NCI-H446 (cell line): ENCODE data around the gene ANKRD36C.
"Not testable (repeated sequence)": the region's sequence is repeated elsewhere in the genome, so short reads cannot be mapped to it uniquely, and the experiment has no call there.

Experiments
- DNase-seq, 2 experiments: peaks; one replicate each; lab custom pipeline; 2025; lab: John Stamatoyannopoulos, UW

The ANKRD36C gene

DNA sequence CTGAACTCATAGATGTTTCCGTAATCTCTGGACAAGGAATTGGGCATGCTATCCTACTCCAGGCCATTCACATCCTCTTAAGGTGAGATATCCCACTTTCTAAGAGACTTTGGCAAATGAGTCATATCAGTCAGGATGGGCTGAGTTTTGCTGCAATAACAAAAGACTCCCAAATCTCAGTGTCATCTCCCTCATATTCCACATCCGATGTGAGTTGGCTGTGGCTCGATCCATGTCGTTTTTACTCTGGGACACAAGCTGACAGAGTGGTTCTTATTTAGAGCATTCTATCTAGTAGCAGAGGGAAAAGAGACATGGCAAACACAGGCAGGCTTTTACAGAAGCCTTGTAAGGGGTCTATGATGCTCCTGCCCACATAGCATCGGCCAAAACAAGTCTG is 14.6 kb upstream of the ANKRD36C start:
- not testable (repeated sequence) for DNase-seq

- not testable (repeated sequence) for DNase-seq
These were observed 1.1 kb upstream of the ANKRD36C start for GRCh38 chr2:95992520-95993272.

GRCh38 chr2:95992102-95992501 is 478 bp upstream of the ANKRD36C start:
- DNase-seq, result not testable (repeated sequence)

- DNase-seq, result not testable (repeated sequence)
These were observed 740 bp downstream of the ANKRD36C start for GRCh38 chr2:95990884-95991283.

DNA sequence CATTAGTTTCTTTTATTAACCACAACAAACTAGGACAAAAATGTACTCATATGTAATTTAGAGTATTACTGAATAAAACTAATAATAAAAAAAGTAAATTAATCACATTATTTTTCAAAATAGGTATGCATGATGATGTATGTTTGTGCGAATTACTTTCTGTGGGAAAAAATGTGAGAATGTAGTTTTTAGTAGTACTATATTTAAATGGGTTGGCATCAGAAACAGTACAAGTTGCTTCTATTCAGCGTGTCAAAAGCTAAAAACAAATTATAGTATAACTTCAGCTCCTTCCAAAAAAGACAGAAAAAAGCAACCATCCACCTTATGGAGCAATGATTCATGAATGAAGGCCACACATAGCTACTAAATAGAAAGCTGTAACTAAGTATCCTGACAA is 40.0 kb downstream of the ANKRD36C start:
- DNase-seq, result not testable (repeated sequence)

DNA sequence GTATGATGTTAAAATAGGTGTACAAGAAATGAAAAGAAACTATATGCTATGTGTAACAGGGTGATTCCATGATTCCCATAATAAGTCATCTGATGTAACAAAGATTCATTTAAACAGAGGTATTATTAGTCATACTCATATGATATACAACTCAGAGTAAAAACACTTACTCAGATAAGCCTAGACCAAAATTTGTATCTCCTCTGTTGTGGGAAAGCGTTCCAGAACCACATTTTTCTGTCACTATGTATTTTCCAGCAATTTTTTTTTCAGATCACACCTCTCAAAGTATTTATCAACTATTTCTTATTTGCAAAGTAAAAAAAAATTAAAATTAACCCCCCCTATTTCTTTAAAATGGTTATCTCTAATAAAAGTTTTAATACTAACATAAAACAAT is 43.6 kb downstream of the ANKRD36C start:
- not testable (repeated sequence) for DNase-seq

GRCh38 chr2:95939947-95940346 is 51.7 kb downstream of the ANKRD36C start:
- not testable (repeated sequence) for DNase-seq

DNA sequence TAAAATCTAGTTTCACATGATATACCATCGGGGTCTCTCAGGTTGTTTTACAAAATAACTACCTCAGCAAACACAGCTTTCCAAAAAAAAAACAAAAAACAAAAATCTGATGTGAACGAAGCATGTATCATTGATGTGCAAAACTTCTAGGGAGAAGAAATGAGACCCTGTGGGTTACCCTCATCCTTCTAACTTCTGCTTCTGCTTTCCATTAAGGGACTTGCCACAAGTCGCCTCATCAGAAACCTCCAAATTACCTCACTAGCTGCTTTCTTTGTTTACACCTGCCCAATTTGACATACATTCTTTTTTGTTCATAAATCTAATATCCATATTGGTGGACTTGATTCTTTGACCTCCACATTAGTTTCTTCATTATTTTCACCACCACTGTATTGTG is 60.9 kb downstream of the ANKRD36C start:
- DNase-seq, result not testable (repeated sequence)

- not testable (repeated sequence) for DNase-seq
These were observed 74.6 kb downstream of the ANKRD36C start for GRCh38 chr2:95917007-95917406.

DNA sequence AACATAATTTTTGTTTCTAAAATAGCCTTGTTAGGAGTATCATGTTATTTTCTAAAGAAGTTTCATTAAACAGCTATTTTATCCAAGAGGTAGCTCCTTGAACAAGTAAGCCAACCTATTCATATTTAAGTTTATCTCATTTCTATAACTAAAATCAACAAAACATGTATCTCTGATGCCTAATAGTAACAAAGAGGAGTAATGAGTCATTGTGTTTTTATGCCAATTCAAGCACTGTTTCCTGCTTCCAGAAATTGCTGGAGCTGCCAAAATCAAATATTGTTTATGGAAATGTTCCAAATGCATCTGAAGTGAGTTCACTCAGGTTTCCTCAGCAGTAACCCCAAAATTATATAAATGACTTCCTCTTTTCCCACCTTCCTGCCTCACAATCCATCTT is 76.5 kb downstream of the ANKRD36C start:
- DNase-seq, result not testable (repeated sequence)

- not testable (repeated sequence) for DNase-seq
These were observed 80.2 kb downstream of the ANKRD36C start for GRCh38 chr2:95911431-95911830.

DNA sequence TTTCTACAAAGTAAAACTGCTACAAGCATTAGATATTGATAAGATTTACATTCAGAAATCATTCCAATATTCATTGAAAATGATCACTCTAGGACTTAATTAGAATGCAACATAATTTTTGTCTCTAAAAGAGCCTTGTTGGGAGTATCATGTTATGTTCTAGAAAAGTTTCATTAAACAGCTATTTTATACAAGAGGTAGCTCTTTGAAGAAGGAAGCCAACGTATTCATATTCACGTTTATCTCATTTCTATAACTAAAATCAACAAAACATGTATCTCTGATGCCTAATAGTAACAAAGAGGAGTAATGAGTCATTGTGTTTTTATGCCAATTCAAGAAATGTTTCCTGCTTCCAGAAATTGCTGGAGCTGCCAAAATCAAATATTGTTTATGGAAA is 97.2 kb downstream of the ANKRD36C start:
- DNase-seq, result not testable (repeated sequence)

DNA sequence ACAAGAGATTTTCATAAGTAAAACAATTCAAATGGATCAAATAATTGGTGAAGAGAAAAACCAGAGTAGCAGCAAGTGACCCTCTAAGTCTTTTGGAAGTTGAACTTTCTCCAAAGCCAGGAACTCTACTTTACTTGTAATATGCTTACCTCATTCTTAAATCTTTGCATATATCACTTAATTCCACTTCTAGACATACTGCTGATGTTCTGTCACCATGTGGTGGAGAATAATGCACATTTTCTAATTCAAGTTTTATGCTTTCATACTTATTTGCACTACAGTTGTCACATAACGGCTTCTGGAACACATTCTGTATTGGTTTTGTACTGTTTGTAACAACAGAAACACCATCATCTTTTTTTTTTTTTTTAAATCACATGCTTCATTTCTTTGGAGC is 123.7 kb downstream of the ANKRD36C start:
- not testable (repeated sequence) for DNase-seq

- DNase-seq, result not testable (repeated sequence)
These were observed 124.5 kb downstream of the ANKRD36C start for GRCh38 chr2:95867047-95867677.

- not testable (repeated sequence) for DNase-seq
These were observed 129.5 kb downstream of the ANKRD36C start for GRCh38 chr2:95862121-95862520.

- DNase-seq, result no peak
These were observed 155.5 kb downstream of the ANKRD36C start for GRCh38 chr2:95836151-95836550.

GRCh38 chr2:95834077-95835013 is 157.3 kb downstream of the ANKRD36C start:
- DNase-seq, result not testable (repeated sequence)

DNA sequence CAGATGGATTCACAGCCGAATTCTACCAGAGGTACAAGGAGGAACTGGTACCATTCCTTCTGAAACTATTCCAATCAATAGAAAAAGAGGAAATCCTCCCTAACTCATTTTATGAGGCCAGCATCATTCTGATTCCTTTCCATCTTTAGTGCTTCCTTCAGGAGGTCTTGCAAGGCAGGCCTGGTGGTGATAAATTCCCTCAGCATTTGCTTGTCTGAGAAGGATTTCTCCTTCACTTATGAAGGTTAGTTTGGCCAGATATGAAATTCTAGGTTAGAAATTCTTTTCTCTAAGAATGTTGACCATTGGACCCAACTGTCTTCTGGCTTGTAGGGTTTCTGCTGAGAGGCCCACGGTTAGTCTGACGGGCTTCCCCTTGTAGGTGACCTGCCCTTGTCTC is 167.4 kb downstream of the ANKRD36C start:
- not testable (repeated sequence) for DNase-seq

DNA sequence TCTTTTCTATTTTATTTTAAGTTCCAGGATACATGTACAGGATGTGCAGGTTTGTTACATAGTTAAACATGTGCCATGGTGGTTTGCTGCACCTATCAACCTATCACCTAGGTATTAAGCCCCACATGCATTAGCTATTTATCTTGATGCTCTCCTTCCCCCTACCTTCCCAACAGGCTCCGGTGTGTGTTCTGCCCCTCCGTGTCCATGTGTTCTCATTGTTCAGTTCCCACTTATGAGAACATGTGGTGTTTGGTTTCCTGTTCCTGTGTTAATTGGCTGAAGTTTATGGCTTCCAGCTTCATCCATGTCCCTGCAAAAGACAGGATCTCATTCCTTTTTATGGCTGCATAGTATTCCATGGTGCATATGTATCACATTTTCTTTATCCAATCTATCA is 174.1 kb downstream of the ANKRD36C start:
- not testable (repeated sequence) for DNase-seq

DNA sequence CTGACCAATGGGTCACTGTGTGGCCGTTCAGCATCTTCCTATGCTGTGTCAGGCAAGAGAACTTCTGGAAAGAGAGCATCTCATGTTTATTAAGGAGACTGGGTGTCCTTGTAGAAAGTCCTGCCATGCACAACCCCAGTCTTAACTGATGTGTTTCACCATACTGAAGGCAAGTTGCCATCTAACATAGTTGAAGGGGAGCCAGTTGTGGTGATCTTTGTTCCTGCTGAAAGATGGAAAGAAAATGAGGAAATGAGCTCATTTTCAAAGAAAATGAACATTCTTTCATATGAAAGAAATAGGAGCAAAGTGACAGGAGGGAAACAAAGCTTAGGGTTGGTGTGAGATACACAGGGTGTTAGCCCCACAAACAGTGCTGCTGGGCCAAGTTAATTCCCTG is 178.3 kb downstream of the ANKRD36C start:
- not testable (repeated sequence) for DNase-seq

DNA sequence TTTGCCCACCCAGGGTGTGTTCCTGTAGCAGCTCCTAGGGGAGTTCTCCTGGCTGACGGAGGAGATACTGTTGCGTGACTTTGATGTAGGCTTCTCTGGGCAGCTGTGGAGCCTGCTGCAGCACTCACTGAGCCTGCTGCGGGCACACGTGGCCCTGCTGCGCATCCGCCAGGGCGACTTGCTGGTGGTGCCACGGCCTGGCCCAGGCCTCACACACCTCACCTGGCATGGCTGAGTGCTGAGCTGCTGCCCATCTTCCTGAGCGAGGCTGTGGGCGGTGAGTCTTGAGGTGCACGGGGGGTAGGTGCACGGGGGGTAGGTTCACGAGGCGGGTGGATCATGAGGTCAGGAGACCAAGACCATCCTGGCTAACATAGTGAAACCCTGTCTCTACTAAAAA is 191.7 kb downstream of the ANKRD36C start:
- DNase-seq, result no peak
